Panc1 (cell line): ENCODE results near the gene POLD2. TPM values are rescaled to one million over a fixed set of nuclear protein-coding genes. Genes with fewer than 3 reads are reported as not detected.
A peak's percentile ranks its signal among the peaks of the same experiment; 100 is the strongest.

ENCODE experiments used
- ATAC-seq: fragments of 200-7000 bp; cut with Tn5 transposase; 2 replicates; pipeline ENCODE4 v1.9.1; 2020; ENCODE audit warnings: mild to moderate bottlenecking, moderate library complexity
- BruUV-seq: library from RNA; stranded (reverse); fragments of 400-500 nt; replicated peaks from 2 replicates; lab custom pipeline; 2021; lab: Mats Ljungman, UMichigan
- CTCF ChIA-PET: fragments of 300-600 bp; sonication (Branson Sonifier 250); formaldehyde crosslinking; loops from one replicate; lab custom pipeline; 2022; ENCODE audit warnings: antibody characterized with exemption; lab: Charles Lee
- POLR2A ChIA-PET: fragments of 300-600 bp; sonication (Branson Sonifier 250); formaldehyde crosslinking; loops from one replicate; lab custom pipeline; 2022; ENCODE audit warnings: antibody characterized with exemption; lab: Charles Lee
- DNase-seq: peaks from one replicate; pipeline ENCODE4 v3.0.0-alpha.2; 2010; ENCODE audit warnings: low read depth, low spot score
- H3K27ac ChIP-seq: 2 replicates; pipeline ENCODE4 v1.5.1; 2011; ENCODE audit warnings: mild to moderate bottlenecking, low read length, inconsistent platforms
- H3K27me3 ChIP-seq: fragments of 200-500 bp; sonication (Bioruptor generic); 2 replicates; pipeline ENCODE4 v1.6.0; 2014; ENCODE audit warnings: low read length, inconsistent platforms; ENCODE audit not compliant: control insufficient read depth, insufficient read depth
- H3K36me3 ChIP-seq: fragments of 200-500 bp; sonication (Bioruptor generic); 2 replicates; pipeline ENCODE4 v1.5.1; 2014; ENCODE audit warnings: inconsistent platforms, mild to moderate bottlenecking, low read length, moderate library complexity; ENCODE audit not compliant: control insufficient read depth, insufficient read depth
- H3K4me1 ChIP-seq: 2 replicates; pipeline ENCODE4 v1.5.1; 2011; ENCODE audit warnings: inconsistent platforms, mild to moderate bottlenecking, low read length, moderate library complexity; ENCODE audit not compliant: control insufficient read depth, insufficient read depth
- H3K4me3 ChIP-seq, 2 experiments: 2 replicates each; pipeline ENCODE4 v1.5.1; 2011 to 2012; ENCODE audit warnings: low read depth in 2 of 2, low read length in 2 of 2, mild to moderate bottlenecking in 2 of 2, inconsistent platforms in 1 of 2, moderate library complexity in 1 of 2
- H3K9me3 ChIP-seq: fragments of 200-500 bp; sonication (Bioruptor generic); 2 replicates; pipeline ENCODE4 v1.5.1; 2014; ENCODE audit warnings: low read depth, mild to moderate bottlenecking, inconsistent platforms, low read length, moderate library complexity; ENCODE audit not compliant: control insufficient read depth, insufficient read depth
- CTCF ChIP-seq: fragments of 450-650 bp; IDR thresholded peaks from 2 replicates; pipeline ENCODE4 v1.5.1; 2017; ENCODE audit warnings: mild to moderate bottlenecking
- POLR2AphosphoS5 ChIP-seq: IDR thresholded peaks from 2 replicates; pipeline ENCODE4 v1.6.1; 2012; ENCODE audit warnings: mild to moderate bottlenecking, low read depth, low read length, moderate library complexity
- SIN3A ChIP-seq: IDR thresholded peaks from 2 replicates; pipeline ENCODE4 v1.6.1; 2012; ENCODE audit warnings: low read depth, mild to moderate bottlenecking, low read length, moderate library complexity, borderline replicate concordance; ENCODE audit not compliant: insufficient read depth
- TCF7L2 ChIP-seq: IDR thresholded peaks from 2 replicates; pipeline ENCODE4 v1.6.1; 2011; ENCODE audit warnings: mild to moderate bottlenecking, low read depth, low read length, inconsistent platforms
- in situ Hi-C: cut with HindIII; loops from 2 replicates; pipeline ENCODE4 v1.10.0; 2016; ENCODE audit warnings: low sequenced_read_pairs, low pct_unique_long_range_greater_than_20kb
- intact Hi-C: fragments of 100-400 bp; cut with micrococcal nuclease; formaldehyde crosslinking; loops from one replicate; pipeline ENCODE4 v1.10.0; 2022; ENCODE audit not compliant: unreplicated experiment
- total RNA-seq: library from RNA; stranded (reverse); gene quantifications from one replicate; pipeline ENCODE4 v1.2.1, GENCODE V29; 2021; ENCODE audit not compliant: unreplicated experiment
- TF ChIP-seq, protein P1 (sequence below), 2 experiments: IDR thresholded peaks; 2 replicates each; pipeline ENCODE4 v1.6.1; 2011 to 2012; ENCODE audit warnings: low read depth in 2 of 2, control low read depth in 1 of 2, low read length in 1 of 2, mild to moderate bottlenecking in 1 of 2, moderate library complexity in 1 of 2; ENCODE audit not compliant: insufficient read depth in 1 of 2

The POLD2 gene
- total RNA-seq, 1 experiment from 2014 or later, result 195 TPM

DNA sequence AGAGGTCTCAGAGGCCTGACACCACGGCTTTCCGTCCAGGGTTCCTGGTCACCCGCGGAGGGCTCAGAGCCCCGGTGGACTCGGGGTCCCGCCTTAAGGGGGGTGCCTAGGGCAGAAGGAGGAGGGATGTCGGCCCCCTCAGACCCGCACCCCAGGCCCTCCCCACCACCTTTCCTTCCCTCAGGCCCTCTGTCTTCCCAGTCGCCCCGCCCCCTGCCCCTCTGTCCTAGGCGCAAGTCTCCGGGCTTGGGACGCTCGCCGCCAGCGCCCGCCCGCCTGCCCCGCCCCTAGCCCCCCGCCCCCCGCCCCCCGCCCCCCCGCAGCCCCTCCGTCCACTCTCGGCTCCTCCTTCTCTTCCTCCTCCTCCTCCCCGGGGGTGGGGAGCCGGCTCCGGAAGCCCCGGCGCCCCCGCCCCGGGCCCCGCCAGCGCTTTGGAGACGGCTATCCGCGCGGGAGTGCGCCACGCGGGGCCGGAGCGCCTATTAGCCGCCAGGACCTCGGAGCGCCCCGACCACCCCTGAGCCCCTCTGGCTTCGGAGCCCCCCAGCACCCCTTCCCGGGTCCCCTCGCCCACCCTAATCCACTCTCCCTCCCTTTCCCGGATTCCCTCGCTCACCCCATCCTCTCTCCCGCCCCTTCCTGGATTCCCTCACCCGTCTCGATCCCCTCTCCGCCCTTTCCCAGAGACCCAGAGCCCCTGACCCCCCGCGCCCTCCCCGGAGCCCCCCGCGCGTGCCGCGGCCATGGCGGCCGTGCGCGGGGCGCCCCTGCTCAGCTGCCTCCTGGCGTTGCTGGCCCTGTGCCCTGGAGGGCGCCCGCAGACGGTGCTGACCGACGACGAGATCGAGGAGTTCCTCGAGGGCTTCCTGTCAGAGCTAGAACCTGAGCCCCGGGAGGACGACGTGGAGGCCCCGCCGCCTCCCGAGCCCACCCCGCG, 19.2 kb downstream of the POLD2 start, which contains the start of gene AEBP1:
Gene AEBP1, plus strand, starts transcription at position 423 of the 937 bp plus-strand sequence. Its CDS starts 321 bp downstream, at position 744.
- no peaks in the 10 kb centered on the region for H3K36me3 ChIP-seq
- no peaks in the 10 kb centered on the region for H3K9me3 ChIP-seq
- CTCF ChIA-PET, result no interaction called here
- no peaks in the 10 kb centered on the region for H3K27me3 ChIP-seq
- DNase-seq, result no peak
- H3K4me3 ChIP-seq, result peak within 1 kb of the TSS in 1 of 2 experiments; percentile 30; a peak in 1 of 4 replicates
- BruUV-seq, result no TSS peak
- no peak within 1 kb of the TSS for H3K27ac ChIP-seq
- H3K4me1 ChIP-seq, result peaks cover 12% of the 10 kb centered on the region; the same call in 1 of the 2 replicates
- no peak for ATAC-seq
- TF ChIP-seq, protein P1, sequence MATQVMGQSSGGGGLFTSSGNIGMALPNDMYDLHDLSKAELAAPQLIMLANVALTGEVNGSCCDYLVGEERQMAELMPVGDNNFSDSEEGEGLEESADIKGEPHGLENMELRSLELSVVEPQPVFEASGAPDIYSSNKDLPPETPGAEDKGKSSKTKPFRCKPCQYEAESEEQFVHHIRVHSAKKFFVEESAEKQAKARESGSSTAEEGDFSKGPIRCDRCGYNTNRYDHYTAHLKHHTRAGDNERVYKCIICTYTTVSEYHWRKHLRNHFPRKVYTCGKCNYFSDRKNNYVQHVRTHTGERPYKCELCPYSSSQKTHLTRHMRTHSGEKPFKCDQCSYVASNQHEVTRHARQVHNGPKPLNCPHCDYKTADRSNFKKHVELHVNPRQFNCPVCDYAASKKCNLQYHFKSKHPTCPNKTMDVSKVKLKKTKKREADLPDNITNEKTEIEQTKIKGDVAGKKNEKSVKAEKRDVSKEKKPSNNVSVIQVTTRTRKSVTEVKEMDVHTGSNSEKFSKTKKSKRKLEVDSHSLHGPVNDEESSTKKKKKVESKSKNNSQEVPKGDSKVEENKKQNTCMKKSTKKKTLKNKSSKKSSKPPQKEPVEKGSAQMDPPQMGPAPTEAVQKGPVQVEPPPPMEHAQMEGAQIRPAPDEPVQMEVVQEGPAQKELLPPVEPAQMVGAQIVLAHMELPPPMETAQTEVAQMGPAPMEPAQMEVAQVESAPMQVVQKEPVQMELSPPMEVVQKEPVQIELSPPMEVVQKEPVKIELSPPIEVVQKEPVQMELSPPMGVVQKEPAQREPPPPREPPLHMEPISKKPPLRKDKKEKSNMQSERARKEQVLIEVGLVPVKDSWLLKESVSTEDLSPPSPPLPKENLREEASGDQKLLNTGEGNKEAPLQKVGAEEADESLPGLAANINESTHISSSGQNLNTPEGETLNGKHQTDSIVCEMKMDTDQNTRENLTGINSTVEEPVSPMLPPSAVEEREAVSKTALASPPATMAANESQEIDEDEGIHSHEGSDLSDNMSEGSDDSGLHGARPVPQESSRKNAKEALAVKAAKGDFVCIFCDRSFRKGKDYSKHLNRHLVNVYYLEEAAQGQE (IDR thresholded peaks at IDR 0.05; ENCODE audit: insufficient read depth in 1 of 2, low read depth in 2 of 2, low read length in 1 of 2), result no peak
- TF ChIP-seq TCF7L2 (no peak), SIN3A (no peak), POLR2AphosphoS5 (no peak), CTCF (no peak)
- POLR2A ChIA-PET, result no interaction called here
- intact Hi-C loops, result no loop called here
- in situ Hi-C loops, result no loop called here

GRCh38 chr7:44103566-44103922, 19.8 kb downstream of the POLD2 start:
- intact Hi-C loops (no loop called here), in situ Hi-C loops (no loop called here)
- H3K27me3 ChIP-seq, result no peaks in the 10 kb centered on the region
- ATAC-seq (no peak), DNase-seq (no peak)
- POLR2A ChIA-PET, result no interaction called here
- H3K4me1 ChIP-seq, result peaks cover 12% of the 10 kb centered on the region; the same call in 1 of the 2 replicates
- H3K36me3 ChIP-seq, result no peaks in the 10 kb centered on the region
- no peak for TF ChIP-seq POLR2AphosphoS5
- TF ChIP-seq TCF7L2, result no peak
- no peak for TF ChIP-seq SIN3A
- no peak for TF ChIP-seq CTCF
- TF ChIP-seq, protein P1 (IDR thresholded peaks at IDR 0.05; ENCODE audit: insufficient read depth in 1 of 2, low read depth in 2 of 2, low read length in 1 of 2), result no peak
- no peaks in the 10 kb centered on the region for H3K9me3 ChIP-seq
- CTCF ChIA-PET, result no interaction called here
- H3K4me3 ChIP-seq, result no peak overlapping the region
- H3K27ac ChIP-seq, result no peak overlapping the region
- no TSS peak for BruUV-seq
